Stimulated activated CD4-positive, alpha-beta T cell treated with anti-CD3 and anti-CD28 coated beads, Interleukin-15, amount 100 ng/mL, for 48 hours (primary cell): ENCODE measurements around the gene ARHGAP42.

Source experiments
- DNase-seq, 2 donors: peaks; one replicate each; pipeline ENCODE4 v3.0.0-alpha.2; 2020; ENCODE audit warnings: low read depth in 2 of 2

ARHGAP42 gene

GRCh38 chr11:100914415-100915110, 227.5 kb downstream of the ARHGAP42 start:
- no peak for DNase-seq

DNA sequence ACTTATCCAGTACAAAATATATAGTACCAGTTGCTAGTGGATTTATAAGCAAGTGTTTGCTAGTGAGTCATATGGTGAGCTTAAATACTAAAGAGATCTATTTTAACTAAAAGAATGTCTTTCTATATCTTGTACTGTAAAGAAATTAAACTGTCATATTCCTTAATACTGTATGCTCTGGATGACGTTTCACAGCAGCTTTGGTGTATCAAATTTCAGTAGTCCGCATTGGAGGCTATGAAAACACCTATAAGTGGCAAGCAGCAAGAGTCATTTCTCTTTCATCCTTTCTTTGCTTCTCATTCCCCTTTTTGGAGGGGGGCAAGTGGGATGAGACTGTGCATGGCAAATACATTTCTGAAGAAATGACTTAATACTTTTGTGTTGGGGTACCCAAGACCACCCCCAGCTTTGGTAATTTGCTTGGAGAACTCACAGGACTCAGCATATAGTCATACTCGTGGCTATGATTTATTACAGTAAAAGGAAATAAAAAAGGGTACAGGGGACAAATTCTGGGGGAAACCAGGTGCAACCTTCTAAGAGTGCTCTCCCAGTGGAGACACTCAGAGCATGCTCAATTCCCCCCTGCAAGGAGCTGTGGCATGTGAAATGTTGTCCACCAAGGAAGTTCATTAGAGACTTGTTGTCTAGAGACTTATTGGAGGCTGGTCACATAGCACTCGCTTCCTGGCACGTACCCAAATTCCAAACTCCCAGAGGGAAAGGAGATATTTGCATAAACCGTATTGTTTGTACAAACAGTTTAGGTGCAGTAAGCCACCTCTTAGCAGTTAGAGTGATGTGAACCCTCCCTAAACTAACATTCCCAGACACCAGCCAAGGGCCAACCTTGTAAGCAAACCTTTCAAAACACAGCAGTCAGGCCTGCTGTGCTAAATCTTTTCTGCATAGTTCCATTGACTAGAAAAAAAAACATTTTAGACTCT, 231.7 kb downstream of the ARHGAP42 start:
- no peak for DNase-seq

DNA sequence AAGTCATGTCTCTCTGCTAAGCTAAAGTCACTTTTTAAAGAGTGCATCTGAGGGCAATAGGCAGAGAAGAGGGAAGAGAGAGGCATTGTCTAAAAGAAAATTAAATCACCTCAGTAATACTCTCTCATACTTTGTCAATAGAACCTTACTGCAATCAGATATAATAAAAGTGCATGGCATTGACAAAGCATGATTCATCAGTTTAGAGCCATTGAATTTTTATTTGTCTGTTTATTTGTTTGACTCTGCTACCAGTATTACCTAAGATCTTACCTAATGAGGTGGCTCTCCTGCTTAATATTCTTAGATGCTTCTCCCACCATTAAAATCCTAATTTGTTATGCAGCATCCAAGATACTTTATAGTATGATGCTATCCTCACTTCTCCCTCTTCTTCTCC, 233.5 kb downstream of the ARHGAP42 start:
- no peak for DNase-seq

DNA sequence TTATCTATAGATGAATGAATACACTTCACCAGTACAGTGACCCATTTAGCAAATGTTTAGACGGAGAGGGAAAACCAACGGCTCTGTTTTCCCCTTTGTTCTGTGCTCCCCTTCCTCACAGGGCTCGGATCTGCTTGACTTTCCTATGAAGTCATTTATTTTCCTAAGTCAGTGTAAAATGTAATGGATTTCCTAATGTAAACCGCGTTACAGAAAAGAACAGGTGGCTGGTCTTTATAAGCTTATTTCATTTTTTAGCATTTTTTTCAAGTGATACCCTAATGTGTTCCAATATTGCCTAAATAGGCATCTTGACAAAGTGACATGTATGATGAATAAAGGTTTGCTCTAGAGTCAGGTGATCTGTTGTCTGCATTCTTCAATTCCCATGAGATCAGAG, 235.0 kb downstream of the ARHGAP42 start:
- no peak for DNase-seq

GRCh38 chr11:100923555-100923954, 236.5 kb downstream of the ARHGAP42 start:
- no peak for DNase-seq

DNA sequence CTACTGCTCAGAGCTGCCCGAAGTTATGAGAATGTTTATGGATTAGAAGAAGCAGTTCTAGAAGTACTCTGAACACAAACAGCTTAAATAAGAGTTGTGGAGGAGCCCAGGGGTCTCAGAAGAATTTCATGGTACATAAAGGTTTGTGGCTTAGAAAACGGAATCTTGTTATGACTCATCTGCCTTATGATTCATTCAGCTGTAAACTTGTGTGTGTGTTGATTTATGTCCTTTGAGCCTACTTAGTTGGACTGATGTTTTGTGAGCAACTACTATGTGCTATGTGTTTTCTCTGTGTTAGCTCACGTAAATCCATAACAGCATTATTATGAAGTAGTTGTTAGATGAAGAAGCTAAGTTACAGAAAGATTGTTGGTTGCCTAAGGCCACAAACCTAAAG, 238.8 kb downstream of the ARHGAP42 start:
- DNase-seq, result no peak

DNA sequence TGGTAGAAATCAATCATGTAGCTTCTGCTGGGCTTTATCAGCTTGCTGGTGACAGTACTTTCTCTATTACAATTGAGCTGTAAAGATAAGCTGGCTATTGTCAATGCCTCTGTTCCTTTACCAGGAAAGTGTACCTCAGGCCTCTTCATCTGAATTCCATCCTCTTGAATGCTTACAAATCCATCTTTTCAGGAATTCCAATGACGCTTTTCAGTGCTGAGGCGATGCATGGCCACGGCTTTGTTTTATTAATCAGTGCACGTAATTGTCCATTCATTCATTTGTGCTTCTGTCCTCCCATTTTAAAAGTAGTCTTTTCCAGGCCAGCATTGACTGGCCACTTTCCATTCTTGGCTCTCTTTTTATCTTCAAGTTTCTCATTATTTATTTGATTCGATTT, 240.5 kb downstream of the ARHGAP42 start:
- no peak for DNase-seq

DNA sequence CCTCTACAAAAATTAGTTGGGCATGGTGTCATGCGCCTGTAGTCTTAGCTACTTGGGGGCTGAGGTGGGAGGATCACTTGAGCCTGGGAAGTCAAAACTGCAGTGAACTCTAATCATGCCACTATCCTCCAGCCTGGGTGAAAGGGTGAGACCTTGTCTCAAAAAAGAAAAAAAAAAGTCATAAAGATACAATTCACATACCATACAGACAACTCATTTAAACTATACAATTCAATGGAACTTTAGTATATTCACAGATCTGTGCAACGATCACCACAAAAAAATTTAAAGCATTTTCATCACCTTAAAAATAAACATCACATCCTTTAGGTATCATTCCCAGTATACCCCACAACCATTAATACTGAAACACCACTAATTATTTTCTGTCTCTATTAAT, 241.3 kb downstream of the ARHGAP42 start:
- DNase-seq, result no peak

DNA sequence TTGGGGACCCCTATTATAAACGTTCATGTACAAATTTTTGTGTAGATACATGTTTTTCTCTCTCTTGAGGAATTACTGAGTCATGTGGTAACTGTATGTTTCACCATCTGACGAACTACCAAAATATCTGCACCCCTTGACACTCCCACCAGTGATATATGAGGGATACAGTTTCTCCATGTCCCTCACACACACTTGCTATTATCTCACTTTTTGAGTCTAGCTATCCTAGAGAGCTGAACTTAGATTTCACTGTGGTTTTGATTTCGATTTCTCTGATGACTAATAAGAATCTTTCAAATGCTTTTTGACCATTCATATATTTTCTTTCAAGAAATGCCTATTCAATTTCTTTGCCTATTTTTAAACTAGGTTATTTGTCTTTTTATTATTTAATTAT, 242.3 kb downstream of the ARHGAP42 start:
- DNase-seq, result no peak

DNA sequence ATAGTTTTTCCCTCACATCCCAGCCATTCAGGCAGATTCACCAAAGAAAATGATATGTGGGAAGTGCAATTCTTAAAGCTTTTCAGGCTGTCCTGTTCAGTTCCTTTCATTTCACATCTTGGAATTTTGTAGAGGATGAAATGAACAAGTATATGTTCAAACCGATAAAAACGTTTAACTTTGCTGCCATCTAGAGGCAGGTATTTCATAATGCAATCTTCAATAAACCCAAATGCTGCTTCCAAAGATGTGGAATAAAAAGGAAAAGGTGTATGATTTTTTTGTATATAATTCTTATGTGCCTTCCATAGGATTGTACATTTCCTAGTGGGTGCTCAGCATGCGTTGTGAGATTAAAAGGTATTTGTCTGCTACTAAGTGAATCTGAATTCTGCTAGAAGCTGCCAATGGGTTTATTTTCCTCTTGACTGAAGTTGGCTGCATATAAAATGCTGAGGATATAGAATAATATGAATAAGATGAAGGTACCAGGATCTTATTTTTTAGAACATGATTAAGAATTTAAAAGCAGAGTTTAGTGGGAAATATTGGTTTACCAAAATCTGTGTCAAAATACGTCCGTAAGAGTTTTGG, 243.2 kb downstream of the ARHGAP42 start:
- no peak for DNase-seq

GRCh38 chr11:100932474-100933100, 245.5 kb downstream of the ARHGAP42 start:
- DNase-seq, result no peak

DNA sequence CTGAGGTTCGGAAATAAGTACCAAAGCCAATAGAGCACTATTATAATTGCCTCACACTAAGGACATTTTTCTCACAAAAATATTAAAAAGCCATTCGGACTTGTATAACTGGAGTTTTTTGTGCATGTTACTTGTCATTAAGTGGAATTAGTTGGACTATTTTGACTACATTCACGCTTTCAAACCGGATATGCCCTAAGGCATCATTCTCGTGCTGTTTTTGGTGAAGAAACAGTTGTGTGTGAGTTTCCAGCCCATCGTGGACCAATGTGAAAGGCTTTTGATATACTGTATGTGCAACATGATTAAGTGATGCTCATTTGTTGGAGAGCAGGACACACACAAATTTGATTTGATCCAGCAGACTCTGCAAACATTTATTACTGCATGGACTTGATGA, 249.7 kb downstream of the ARHGAP42 start:
- no peak for DNase-seq

- no peak for DNase-seq
Measured at GRCh38 chr11:100939571-100939970, 252.5 kb downstream of the ARHGAP42 start.

- no peak for DNase-seq
Measured at GRCh38 chr11:100940111-100940510, 253.0 kb downstream of the ARHGAP42 start.

GRCh38 chr11:100941033-100941432, 253.9 kb downstream of the ARHGAP42 start:
- no peak for DNase-seq

- DNase-seq, result no peak
Measured at GRCh38 chr11:100942016-100942415, 254.9 kb downstream of the ARHGAP42 start.

GRCh38 chr11:100948936-100949335, 261.8 kb downstream of the ARHGAP42 start:
- DNase-seq, result no peak

GRCh38 chr11:100949443-100949842, 262.4 kb downstream of the ARHGAP42 start:
- no peak for DNase-seq

GRCh38 chr11:100955318-100955717, 268.2 kb downstream of the ARHGAP42 start:
- DNase-seq, result no peak

- DNase-seq, result no peak
Measured at GRCh38 chr11:100956351-100956750, 269.3 kb downstream of the ARHGAP42 start.

- no peak for DNase-seq
Measured at GRCh38 chr11:100957499-100957898, 270.4 kb downstream of the ARHGAP42 start.

GRCh38 chr11:100961633-100962032, 274.5 kb downstream of the ARHGAP42 start:
- DNase-seq, result no peak
